ENCODE results near the gene IMMP2L. TPM values are rescaled to one million over a fixed set of nuclear protein-coding genes. Genes with fewer than 3 reads are reported as not detected.

The IMMP2L gene
- total and polyA plus RNA-seq, 2 experiments from 2014 or later: 10.1 to 10.4 TPM

GRCh38 chr7:110875346-110875745 lies 686.9 kb downstream of the IMMP2L start:
- Histone ChIP-seq H3K4me1 (ENCODE audit: insufficient read depth) (no peaks in the 10 kb centered on the region), H3K4me3 (no peak overlapping the region), H3K27me3 (replicated peaks; ENCODE audit: insufficient read depth) (no peaks in the 10 kb centered on the region), H3K4me2 (ENCODE audit: unreplicated experiment) (no peak overlapping the region), H3F3A (ENCODE audit: insufficient read depth) (no peaks in the 10 kb centered on the region), H3K36me3 (ENCODE audit: low read depth) (no peaks in the 10 kb centered on the region), H3K9ac (no peak overlapping the region), H3K9me2 (ENCODE audit: insufficient read depth) (no peaks in the 10 kb centered on the region), H2AFZ (no peak overlapping the region), H4K20me1 (ENCODE audit: insufficient read depth) (no peaks in the 10 kb centered on the region), H3K9me3 (ENCODE audit: low read depth) (no peaks in the 10 kb centered on the region), H3K27ac (no peak overlapping the region), H3K79me2 (ENCODE audit: insufficient read depth) (no peaks in the 10 kb centered on the region)
- WGBS, 2 experiments (ENCODE audit: low coverage in 1 of 2, low lambda C conversion rate in 2 of 2, missing lambda C conversion rate in 2 of 2): 81 to 89% methylated on average over 1 of the region's 1 CpG
- DNase-seq: no peak
- no peak for TF ChIP-seq EZH2 (IDR thresholded peaks at IDR 0.05; ENCODE audit: insufficient read depth, poor library complexity, severe bottlenecking)
- TF ChIP-seq EZH2phosphoT487 (IDR thresholded peaks at IDR 0.05; ENCODE audit: insufficient read depth, low read depth): no peak
- in situ Hi-C loops (cut with MboI): no loop called here

GRCh38 chr7:110871856-110872255 lies 690.4 kb downstream of the IMMP2L start:
- TF ChIP-seq EZH2 (IDR thresholded peaks at IDR 0.05; ENCODE audit: insufficient read depth, poor library complexity, severe bottlenecking) (no peak), EZH2phosphoT487 (IDR thresholded peaks at IDR 0.05; ENCODE audit: insufficient read depth, low read depth) (no peak)
- H3K4me1 ChIP-seq (ENCODE audit: insufficient read depth): no peaks in the 10 kb centered on the region
- H3K4me2 ChIP-seq (ENCODE audit: unreplicated experiment): no peak overlapping the region
- WGBS, 2 experiments (ENCODE audit: low coverage in 1 of 2, low lambda C conversion rate in 2 of 2, missing lambda C conversion rate in 2 of 2): 84 to 92% methylated on average over 1 of the region's 1 CpG
- no peak overlapping the region for H3K4me3 ChIP-seq
- H4K20me1 ChIP-seq (ENCODE audit: insufficient read depth): no peaks in the 10 kb centered on the region
- in situ Hi-C loops (cut with MboI): no loop called here
- no peaks in the 10 kb centered on the region for H3K9me2 ChIP-seq (ENCODE audit: insufficient read depth)
- DNase-seq: no peak
- no peaks in the 10 kb centered on the region for H3K9me3 ChIP-seq (ENCODE audit: low read depth)
- no peaks in the 10 kb centered on the region for H3F3A ChIP-seq (ENCODE audit: insufficient read depth)
- H3K27ac ChIP-seq: no peak overlapping the region
- no peaks in the 10 kb centered on the region for H3K79me2 ChIP-seq (ENCODE audit: insufficient read depth)
- no peaks in the 10 kb centered on the region for H3K27me3 ChIP-seq (replicated peaks; ENCODE audit: insufficient read depth)
- H3K36me3 ChIP-seq (ENCODE audit: low read depth): no peaks in the 10 kb centered on the region
- H2AFZ ChIP-seq: no peak overlapping the region
- H3K9ac ChIP-seq: no peak overlapping the region

GRCh38 chr7:110870926-110871325 lies 691.4 kb downstream of the IMMP2L start:
- Histone ChIP-seq H3K27ac (no peak overlapping the region), H3K27me3 (replicated peaks; ENCODE audit: insufficient read depth) (no peaks in the 10 kb centered on the region), H3K9me3 (ENCODE audit: low read depth) (no peaks in the 10 kb centered on the region), H3K9ac (no peak overlapping the region), H3F3A (ENCODE audit: insufficient read depth) (no peaks in the 10 kb centered on the region), H4K20me1 (ENCODE audit: insufficient read depth) (no peaks in the 10 kb centered on the region), H3K79me2 (ENCODE audit: insufficient read depth) (no peaks in the 10 kb centered on the region), H3K9me2 (ENCODE audit: insufficient read depth) (no peaks in the 10 kb centered on the region), H3K4me2 (ENCODE audit: unreplicated experiment) (no peak overlapping the region), H3K4me3 (no peak overlapping the region), H3K4me1 (ENCODE audit: insufficient read depth) (no peaks in the 10 kb centered on the region), H3K36me3 (ENCODE audit: low read depth) (no peaks in the 10 kb centered on the region), H2AFZ (no peak overlapping the region)
- WGBS, 2 experiments (ENCODE audit: low coverage in 1 of 2, low lambda C conversion rate in 2 of 2, missing lambda C conversion rate in 2 of 2): 73 to 74% methylated on average over 6 of the region's 6 CpGs
- no peak for DNase-seq
- TF ChIP-seq EZH2phosphoT487 (IDR thresholded peaks at IDR 0.05; ENCODE audit: insufficient read depth, low read depth) (no peak), EZH2 (IDR thresholded peaks at IDR 0.05; ENCODE audit: insufficient read depth, poor library complexity, severe bottlenecking) (no peak)
- in situ Hi-C loops (cut with MboI): no loop called here

- H3K4me2 ChIP-seq (ENCODE audit: unreplicated experiment): no peak overlapping the region
- H3K9me2 ChIP-seq (ENCODE audit: insufficient read depth): 0 out of 2 replicates have a peak, but pooled peaks cover 4% of the 10 kb centered on the region
- DNase-seq: no peak
- H3K27ac ChIP-seq: no peak overlapping the region
- no peak overlapping the region for H2AFZ ChIP-seq
- H3K36me3 ChIP-seq (ENCODE audit: low read depth): no peaks in the 10 kb centered on the region
- H3K9me3 ChIP-seq (ENCODE audit: low read depth): no peaks in the 10 kb centered on the region
- TF ChIP-seq EZH2 (IDR thresholded peaks at IDR 0.05; ENCODE audit: insufficient read depth, poor library complexity, severe bottlenecking): no peak
- TF ChIP-seq EZH2phosphoT487 (IDR thresholded peaks at IDR 0.05; ENCODE audit: insufficient read depth, low read depth): no peak
- no peaks in the 10 kb centered on the region for H4K20me1 ChIP-seq (ENCODE audit: insufficient read depth)
- H3K27me3 ChIP-seq (replicated peaks; ENCODE audit: insufficient read depth): no peaks in the 10 kb centered on the region
- no peaks in the 10 kb centered on the region for H3K4me1 ChIP-seq (ENCODE audit: insufficient read depth)
- no peaks in the 10 kb centered on the region for H3F3A ChIP-seq (ENCODE audit: insufficient read depth)
- H3K9ac ChIP-seq: no peak overlapping the region
- H3K4me3 ChIP-seq: no peak overlapping the region
- in situ Hi-C loops (cut with MboI): no loop called here
- no peaks in the 10 kb centered on the region for H3K79me2 ChIP-seq (ENCODE audit: insufficient read depth)
These were observed 693.8 kb downstream of the IMMP2L start for GRCh38 chr7:110868458-110868857.

GRCh38 chr7:110867771-110868170 lies 694.5 kb downstream of the IMMP2L start:
- 89 to 95% methylated on average over 4 of the region's 4 CpGs for whole genome bisulfite sequencing, 2 experiments (ENCODE audit: low coverage in 1 of 2, low lambda C conversion rate in 2 of 2, missing lambda C conversion rate in 2 of 2)
- H3K4me3 ChIP-seq: no peak overlapping the region
- no peaks in the 10 kb centered on the region for H3F3A ChIP-seq (ENCODE audit: insufficient read depth)
- H3K27me3 ChIP-seq (replicated peaks; ENCODE audit: insufficient read depth): no peaks in the 10 kb centered on the region
- no peaks in the 10 kb centered on the region for H4K20me1 ChIP-seq (ENCODE audit: insufficient read depth)
- no peak overlapping the region for H2AFZ ChIP-seq
- H3K36me3 ChIP-seq (ENCODE audit: low read depth): no peaks in the 10 kb centered on the region
- H3K4me2 ChIP-seq (ENCODE audit: unreplicated experiment): no peak overlapping the region
- H3K9ac ChIP-seq: no peak overlapping the region
- no peak for DNase-seq
- TF ChIP-seq EZH2 (IDR thresholded peaks at IDR 0.05; ENCODE audit: insufficient read depth, poor library complexity, severe bottlenecking) (no peak), EZH2phosphoT487 (IDR thresholded peaks at IDR 0.05; ENCODE audit: insufficient read depth, low read depth) (no peak)
- no peaks in the 10 kb centered on the region for H3K79me2 ChIP-seq (ENCODE audit: insufficient read depth)
- no peaks in the 10 kb centered on the region for H3K9me3 ChIP-seq (ENCODE audit: low read depth)
- H3K4me1 ChIP-seq (ENCODE audit: insufficient read depth): no peaks in the 10 kb centered on the region
- no peak overlapping the region for H3K27ac ChIP-seq
- H3K9me2 ChIP-seq (ENCODE audit: insufficient read depth): 0 out of 2 replicates have a peak, but pooled peaks cover 7% of the 10 kb centered on the region
- in situ Hi-C loops (cut with MboI): no loop called here

All from GM23248 (cell line).